SH-SY5Y (cell line): ENCODE data around the gene ZBP1.

Source experiments
- GATA2 ChIP-seq: IDR thresholded peaks from 2 replicates; pipeline ENCODE4 v1.6.1; 2011; ENCODE audit warnings: mild to moderate bottlenecking, low read depth, low read length
- GATA3 ChIP-seq: IDR thresholded peaks from 2 replicates; pipeline ENCODE4 v1.6.1; 2011; ENCODE audit warnings: low read depth, mild to moderate bottlenecking, low read length, moderate library complexity

- TF ChIP-seq GATA3, result no peak
- TF ChIP-seq GATA2, result no peak
Observed at GRCh38 chr20:57596358-57596757, 23.9 kb downstream of the ZBP1 start.
